AG09309 (cell line): Measurements from ENCODE around the gene KLHL1.

ENCODE experiments used
- DNase-seq: peaks from one replicate; pipeline ENCODE4 v3.0.0-alpha.2; 2010; ENCODE audit warnings: low read depth
- H3K4me3 ChIP-seq: 2 replicates; pipeline ENCODE4 v1.5.1; 2011; ENCODE audit warnings: mild to moderate bottlenecking, low read depth, low read length, moderate library complexity; ENCODE audit not compliant: control insufficient read depth
- TF ChIP-seq, protein P1 (sequence below): IDR thresholded peaks from 2 replicates; pipeline ENCODE4 v1.5.1; 2011; ENCODE audit warnings: mild to moderate bottlenecking, low read depth, low read length, inconsistent platforms; ENCODE audit not compliant: insufficient read depth, control insufficient read depth; ENCODE audit errors: missing control alignments

KLHL1 gene

GRCh38 chr13:69872321-69873047 lies 235.8 kb downstream of the KLHL1 start:
- no peak for DNase-seq
- H3K4me3 ChIP-seq, result no peak overlapping the region
- TF ChIP-seq, protein P1, sequence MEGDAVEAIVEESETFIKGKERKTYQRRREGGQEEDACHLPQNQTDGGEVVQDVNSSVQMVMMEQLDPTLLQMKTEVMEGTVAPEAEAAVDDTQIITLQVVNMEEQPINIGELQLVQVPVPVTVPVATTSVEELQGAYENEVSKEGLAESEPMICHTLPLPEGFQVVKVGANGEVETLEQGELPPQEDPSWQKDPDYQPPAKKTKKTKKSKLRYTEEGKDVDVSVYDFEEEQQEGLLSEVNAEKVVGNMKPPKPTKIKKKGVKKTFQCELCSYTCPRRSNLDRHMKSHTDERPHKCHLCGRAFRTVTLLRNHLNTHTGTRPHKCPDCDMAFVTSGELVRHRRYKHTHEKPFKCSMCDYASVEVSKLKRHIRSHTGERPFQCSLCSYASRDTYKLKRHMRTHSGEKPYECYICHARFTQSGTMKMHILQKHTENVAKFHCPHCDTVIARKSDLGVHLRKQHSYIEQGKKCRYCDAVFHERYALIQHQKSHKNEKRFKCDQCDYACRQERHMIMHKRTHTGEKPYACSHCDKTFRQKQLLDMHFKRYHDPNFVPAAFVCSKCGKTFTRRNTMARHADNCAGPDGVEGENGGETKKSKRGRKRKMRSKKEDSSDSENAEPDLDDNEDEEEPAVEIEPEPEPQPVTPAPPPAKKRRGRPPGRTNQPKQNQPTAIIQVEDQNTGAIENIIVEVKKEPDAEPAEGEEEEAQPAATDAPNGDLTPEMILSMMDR, result no peak

DNA sequence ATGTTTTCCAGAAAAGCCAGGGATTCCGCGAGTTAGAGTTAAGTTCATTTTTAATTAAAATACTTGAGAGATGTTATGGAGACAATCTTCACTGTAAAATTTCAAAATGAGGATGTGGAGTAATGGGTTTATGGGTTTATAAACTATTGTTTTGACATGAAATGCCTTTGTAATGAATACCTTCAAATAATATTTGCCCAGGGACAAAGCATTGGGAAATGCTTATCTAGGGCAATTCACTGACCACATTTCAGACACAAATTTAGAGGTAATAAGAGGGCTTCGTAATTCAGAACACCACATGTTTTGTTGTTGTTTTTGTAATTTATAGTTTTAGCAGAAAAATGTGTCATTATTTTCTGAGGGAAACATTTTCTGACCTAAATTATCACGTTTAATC lies 241.7 kb downstream of the KLHL1 start:
- TF ChIP-seq, protein P1, result no peak
- H3K4me3 ChIP-seq, result no peak overlapping the region
- DNase-seq, result no peak

DNA sequence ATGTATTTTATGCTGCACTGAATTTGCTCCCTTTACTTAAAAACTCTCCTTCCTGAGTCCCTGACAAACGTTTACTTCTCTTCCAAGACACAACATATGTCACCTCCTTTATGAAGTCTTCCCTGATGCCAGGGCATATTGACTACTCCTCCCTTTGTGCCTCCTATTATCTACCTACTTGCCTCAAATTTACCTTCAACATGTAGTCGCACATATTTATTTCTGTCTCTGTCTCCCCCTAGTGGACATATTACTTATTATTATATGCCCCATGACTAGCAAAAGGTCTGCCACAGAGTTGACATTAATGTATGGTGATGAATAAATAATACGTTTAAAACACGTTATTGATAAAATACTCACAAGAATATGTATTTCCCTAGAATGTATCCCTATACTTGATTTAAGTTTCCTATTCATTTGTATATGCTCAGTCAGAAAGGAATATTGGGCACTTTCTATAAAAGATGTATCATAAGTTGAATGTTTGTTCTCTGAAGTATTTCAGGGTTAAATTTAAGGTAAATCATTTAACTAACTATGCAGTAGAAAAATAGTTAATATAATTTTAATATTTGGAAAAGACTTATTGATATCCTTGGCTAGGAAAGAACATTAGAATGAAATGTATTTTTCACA lies 250.9 kb downstream of the KLHL1 start:
- TF ChIP-seq, protein P1, result peak; percentile 34
- no peak overlapping the region for H3K4me3 ChIP-seq
- DNase-seq, result no peak

- DNase-seq, result no peak
- TF ChIP-seq, protein P1, result no peak
- no peak overlapping the region for H3K4me3 ChIP-seq
Measured at GRCh38 chr13:69856331-69856730, 251.9 kb downstream of the KLHL1 start.

- no peak overlapping the region for H3K4me3 ChIP-seq
- TF ChIP-seq, protein P1, result no peak
- no peak for DNase-seq
Measured at GRCh38 chr13:69828527-69828926, 279.7 kb downstream of the KLHL1 start.

GRCh38 chr13:69820180-69820579 lies 288.1 kb downstream of the KLHL1 start:
- no peak for DNase-seq
- no peak overlapping the region for H3K4me3 ChIP-seq
- TF ChIP-seq, protein P1, result no peak
